ENCODE measurements around the gene KLHL15. TPM values are rescaled to one million over a fixed set of nuclear protein-coding genes. Genes with fewer than 3 reads are reported as not detected.

The KLHL15 gene
- polyA plus RNA-seq, 1 of the 3 experiments (the other 2 are of a cell fraction) = 2.4 TPM

- no peak for TF ChIP-seq NFIC (IDR thresholded peaks at IDR 0.05; ENCODE audit: borderline replicate concordance)
- TF ChIP-seq YY1 (IDR thresholded peaks at IDR 0.05; ENCODE audit: low read depth) = peak; percentile 66; the same call in 1 of the 2 replicates
- TF ChIP-seq RCOR1 (IDR thresholded peaks at IDR 0.05; ENCODE audit: low read length) = no peak
- Histone ChIP-seq H3K79me2 (ENCODE audit: insufficient read depth) (peaks cover 35% of the 10 kb centered on the region), H3K27ac (ENCODE audit: low read depth in 2 of 2, low read length in 1 of 2) (peak overlapping the region; percentile 91 to 94), H3K4me3 (ENCODE audit: low read depth in 2 of 2, low read length in 1 of 2) (peak overlapping the region; percentile 58 to 67), H3K4me1 (ENCODE audit: control insufficient read depth in 1 of 2, insufficient read depth in 2 of 2, low read depth in 1 of 2, low read length in 1 of 2) (no peaks in the 10 kb centered on the region), H4K20me1 (ENCODE audit: insufficient read depth) (no peaks in the 10 kb centered on the region), H3K9me2 (no peaks in the 10 kb centered on the region), H2AFZ (ENCODE audit: low read depth) (peak overlapping the region; percentile 7; the same call in 1 of the 2 replicates), H3F3A (replicated peaks; ENCODE audit: insufficient read depth) (peaks cover 10% of the 10 kb centered on the region), H3K36me3 (replicated peaks in 1 of 2; ENCODE audit: control insufficient read depth in 1 of 2, insufficient read depth in 2 of 2, low read length in 1 of 2) (no peaks in the 10 kb centered on the region), H3K27me3 (ENCODE audit: insufficient read depth) (no peaks in the 10 kb centered on the region), H3K4me2 (peak overlapping the region; percentile 73), H3K9me3 (no peaks in the 10 kb centered on the region), H3K9ac (peak overlapping the region; percentile 93)
- ChIA-PET CTCF (interaction anchor here (1.0 to 3.7 kb wide), 2 partner anchors 15 to 28 kb away, joined by 5 to 18 read pairs; partner anchors contain the start of gene EIF2S3), POLR2A (interaction anchor here (1.1 to 2.3 kb wide), 4 partner anchors 24 to 284 kb away, joined by 3 to 25 read pairs (median 6); partner anchors contain the start of genes ACOT9 and EIF2S3)
- WGBS (ENCODE audit: low lambda C conversion rate) = 13% methylated on average over 13 of the region's 13 CpGs
- DNase-seq = peak; percentile 48
These were observed 554 bp downstream of the KLHL15 start for GRCh38 chrX:24026432-24026831.

- Histone ChIP-seq H3K36me3 (replicated peaks in 1 of 2; ENCODE audit: control insufficient read depth in 1 of 2, insufficient read depth in 2 of 2, low read length in 1 of 2) (no peaks in the 10 kb centered on the region), H3K4me2 (peak overlapping the region; percentile 73), H3K4me1 (ENCODE audit: control insufficient read depth in 1 of 2, insufficient read depth in 2 of 2, low read depth in 1 of 2, low read length in 1 of 2) (no peaks in the 10 kb centered on the region), H3K9ac (peak overlapping the region; percentile 93), H3K27ac (ENCODE audit: low read depth in 2 of 2, low read length in 1 of 2) (peak overlapping the region; percentile 91 to 94), H3F3A (replicated peaks; ENCODE audit: insufficient read depth) (peaks cover 10% of the 10 kb centered on the region), H3K9me3 (no peaks in the 10 kb centered on the region), H4K20me1 (ENCODE audit: insufficient read depth) (no peaks in the 10 kb centered on the region), H3K4me3 (ENCODE audit: low read depth in 2 of 2, low read length in 1 of 2) (peak overlapping the region; percentile 58 to 67), H3K27me3 (ENCODE audit: insufficient read depth) (no peaks in the 10 kb centered on the region), H2AFZ (ENCODE audit: low read depth) (peak overlapping the region; percentile 7; the same call in 1 of the 2 replicates), H3K79me2 (ENCODE audit: insufficient read depth) (peaks cover 40% of the 10 kb centered on the region), H3K9me2 (no peaks in the 10 kb centered on the region)
- WGBS (ENCODE audit: low lambda C conversion rate) = 20% methylated on average over 12 of the region's 46 CpGs
- ChIA-PET CTCF (interaction anchor here (0.6 to 3.7 kb wide), 3 partner anchors 15 to 40 kb away, joined by 3 to 18 read pairs (median 5); partner anchors contain the start of gene EIF2S3), POLR2A (interaction anchor here (1.1 to 2.3 kb wide), 4 partner anchors 24 to 283 kb away, joined by 3 to 25 read pairs (median 6); partner anchors contain the start of genes ACOT9 and EIF2S3)
- no peak for DNase-seq
- TF ChIP-seq NFIC (IDR thresholded peaks at IDR 0.05; ENCODE audit: borderline replicate concordance) = no peak
- TF ChIP-seq ELF1 (IDR thresholded peaks at IDR 0.05) = no peak
- no peak; the same call in 1 of the 2 replicates for TF ChIP-seq MXI1 (IDR thresholded peaks at IDR 0.05; ENCODE audit: low read depth, low read length)
- TF ChIP-seq EZH2phosphoT487 (IDR thresholded peaks at IDR 0.05; ENCODE audit: borderline replicate concordance, low read depth) = no peak
- TF ChIP-seq CHD2 (IDR thresholded peaks at IDR 0.05; ENCODE audit: low read length, partially characterized antibody) = no peak
- no peak; the same call in 1 of the 2 replicates for TF ChIP-seq POLR2AphosphoS5 (IDR thresholded peaks at IDR 0.05; ENCODE audit: low read depth, low read length)
- no peak for TF ChIP-seq JUND (IDR thresholded peaks at IDR 0.05)
- no peak for TF ChIP-seq TAF1 (IDR thresholded peaks at IDR 0.05; ENCODE audit: borderline replicate concordance, low read depth, low read length)
- no peak for TF ChIP-seq IRF3 (IDR thresholded peaks at IDR 0.05; ENCODE audit: low read depth, low read length)
- no peak for TF ChIP-seq CTCF (IDR thresholded peaks at IDR 0.05)
- TF ChIP-seq TEAD4 (IDR thresholded peaks at IDR 0.05; ENCODE audit: borderline replicate concordance, insufficient read depth) = no peak
- TF ChIP-seq USF2 (IDR thresholded peaks at IDR 0.05; ENCODE audit: borderline replicate concordance, low read depth, low read length) = no peak
- TF ChIP-seq RFX5 (IDR thresholded peaks at IDR 0.05; ENCODE audit: low read length) = no peak
- no peak for TF ChIP-seq GABPA (IDR thresholded peaks at IDR 0.05; ENCODE audit: low read depth)
- TF ChIP-seq RAD21 (IDR thresholded peaks at IDR 0.05; ENCODE audit: low read length) = no peak
- no peak for TF ChIP-seq NRF1 (IDR thresholded peaks at IDR 0.05; ENCODE audit: low read depth, low read length)
- TF ChIP-seq EP300 (IDR thresholded peaks at IDR 0.05; ENCODE audit: borderline replicate concordance in 1 of 2, low read depth in 1 of 2, low read length in 1 of 2) = no peak
- TF ChIP-seq GATA2 (CRISPR knock-in tag; IDR thresholded peaks at IDR 0.05) = no peak
These were observed 1.1 kb downstream of the KLHL15 start for GRCh38 chrX:24025741-24026403.
